Stomach (tissue), 9 donors: Measurements from ENCODE around the gene PLEKHA5. TPM values are rescaled to one million over a fixed set of nuclear protein-coding genes. Genes with fewer than 3 reads are reported as not detected.

Experiments used
- DNase-seq, 2 donors: peaks; one replicate each; pipeline versions ENCODE4 v3.0.0 to v3.0.0-alpha.2; 2013 to 2019
- H3K27ac ChIP-seq, 5 donors: fragments of 200-600 bp in 4 of 5; sonication (generic) in 4 of 5; one replicate each; pipeline ENCODE4 v1.5.1; 2013 to 2019; ENCODE audit warnings: mild to moderate bottlenecking in 1 of 5, moderate library complexity in 1 of 5
- H3K27me3 ChIP-seq, 3 donors: fragments of 200-600 bp; sonication (generic); one replicate each; pipeline ENCODE4 v1.5.1; 2017 to 2019; ENCODE audit warnings: mixed run types in 1 of 3
- H3K36me3 ChIP-seq, 4 donors: fragments of 200-600 bp; sonication (generic); 1 replicate in 3 of 4; 2 replicates in 1 of 4; pipeline ENCODE4 v1.5.1; 2016 to 2019
- H3K4me1 ChIP-seq, 4 donors: fragments of 200-600 bp; sonication (generic); one replicate each; pipeline ENCODE4 v1.5.1; 2016 to 2019
- H3K4me3 ChIP-seq, 4 donors: fragments of 200-600 bp; sonication (generic) in 3 of 4; one replicate each; pipeline ENCODE4 v1.5.1; 2016 to 2019; ENCODE audit warnings: mild to moderate bottlenecking in 1 of 4
- H3K9me3 ChIP-seq, 4 donors: fragments of 200-600 bp; sonication (generic); one replicate each; pipeline ENCODE4 v1.5.1; 2016 to 2019
- CTCF ChIP-seq, 7 experiments: fragments of 450-650 bp in 4 of 7; fragments of 200-600 bp in 3 of 7; sonication (generic) in 3 of 7; IDR thresholded peaks; one replicate each; pipeline ENCODE4 v1.5.1; 2016 to 2019; ENCODE audit warnings: antibody characterized with exemption in 7 of 7, control low read depth in 2 of 7, mild to moderate bottlenecking in 1 of 7
- EP300 ChIP-seq: sonication (generic); formaldehyde crosslinking; IDR thresholded peaks from one replicate; pipeline ENCODE4 v1.6.1; 2017; ENCODE audit warnings: antibody characterized with exemption
- POLR2A ChIP-seq, 4 donors: fragments of 450-650 bp; IDR thresholded peaks; one replicate each; pipeline ENCODE4 v1.6.1; 2016; ENCODE audit warnings: antibody characterized with exemption in 4 of 4, control low read depth in 2 of 4, mild to moderate bottlenecking in 1 of 4, moderate library complexity in 1 of 4
- POLR2AphosphoS5 ChIP-seq, 3 donors: sonication (generic); formaldehyde crosslinking; IDR thresholded peaks; one replicate each; pipeline ENCODE4 v1.6.1; 2016; ENCODE audit warnings: antibody characterized with exemption in 3 of 3
- WGBS, 5 donors: extraction: QIAGEN DNeasy Blood & Tissue Kit in 3 of 5; methylation state at CpG; one replicate each; pipeline versions ENCODE4 v1.1.5 to v1.1.7; 2013 to 2018; 5-methylcytosine and 5-hydroxymethylcytosine counted together
- intact Hi-C: fragments of 100-400 bp; cut with DNase I; formaldehyde crosslinking; loops from one replicate; pipeline ENCODE4 v1.15.1; 2023; ENCODE audit warnings: low total_unique reads
- polyA plus RNA-seq, 3 donors: library from polyadenylated mRNA; stranded (reverse); fragments of 200-250 nt; gene quantifications; one replicate each; pipeline ENCODE4 v1.2.3, GENCODE V29; 2013
- total RNA-seq, 5 donors: library from RNA; depleted of rRNA; stranded (reverse); fragments of >200 nt; gene quantifications; one replicate each; pipeline versions ENCODE4 v1.1.0 to v1.2.3, GENCODE V29; 2014 to 2016
- donor health status: healthy with polysubstance abuse.
- donor health status: Bipolar disorder and iron deficiency.
- donor health status: healthy.

The PLEKHA5 gene
- total and polyA plus RNA-seq, 8 donors, result 13.8 to 156 (median 36.6) TPM

GRCh38 chr12:19177754-19178153, 48.2 kb downstream of the PLEKHA5 start:
- Histone ChIP-seq H3K27me3 (no peaks in the 10 kb centered on the region), H3K36me3 (peaks cover 0 to 3% (median 0%) of the 10 kb centered on the region in 4 donors), H3K9me3 (no peaks in the 10 kb centered on the region), H3K27ac (no peak overlapping the region), H3K4me3 (no peak overlapping the region), H3K4me1 (peaks cover 0 to 38% (median 9%) of the 10 kb centered on the region in 4 donors)
- no peak for DNase-seq
- 45 to 70% (median 68%) methylated on average over 3 of the region's 3 CpGs for WGBS, 5 donors
- intact Hi-C loops, result no loop called here
- TF ChIP-seq POLR2A (IDR thresholded peaks at IDR 0.05) (no peak), CTCF (IDR thresholded peaks at IDR 0.05) (no peak), POLR2AphosphoS5 (IDR thresholded peaks at IDR 0.05) (peak in 1 of 3 donors; percentile 24)

- no peak for TF ChIP-seq POLR2A (IDR thresholded peaks at IDR 0.05)
- no peak for TF ChIP-seq EP300
- no peak for TF ChIP-seq POLR2AphosphoS5 (IDR thresholded peaks at IDR 0.05)
- TF ChIP-seq CTCF (IDR thresholded peaks at IDR 0.05), result no peak
- Histone ChIP-seq H3K27ac (no peak overlapping the region), H3K27me3 (no peaks in the 10 kb centered on the region), H3K36me3 (peaks cover 0 to 3% (median 0%) of the 10 kb centered on the region in 4 donors), H3K9me3 (no peaks in the 10 kb centered on the region), H3K4me1 (peaks cover 0 to 39% (median 12%) of the 10 kb centered on the region in 4 donors), H3K4me3 (no peak overlapping the region)
- intact Hi-C loops, result no loop called here
- 76 to 89% (median 84%) methylated on average over 4 of the region's 4 CpGs for WGBS, 5 donors
- DNase-seq, result no peak
These were observed 50.5 kb downstream of the PLEKHA5 start for GRCh38 chr12:19179986-19180385.

- Histone ChIP-seq H3K36me3 (no peaks in the 10 kb centered on the region), H3K9me3 (no peaks in the 10 kb centered on the region), H3K4me1 (peaks cover 0 to 57% (median 24%) of the 10 kb centered on the region in 4 donors), H3K4me3 (no peak overlapping the region), H3K27ac (no peak overlapping the region), H3K27me3 (no peaks in the 10 kb centered on the region)
- intact Hi-C loops, result no loop called here
- no peak for TF ChIP-seq POLR2AphosphoS5 (IDR thresholded peaks at IDR 0.05)
- no peak for TF ChIP-seq POLR2A (IDR thresholded peaks at IDR 0.05)
- no peak for TF ChIP-seq EP300
- TF ChIP-seq CTCF (IDR thresholded peaks at IDR 0.05), result no peak
- 84 to 88% (median 87%) methylated on average over 8 of the region's 8 CpGs for WGBS, 5 donors
- no peak for DNase-seq
These were observed 52.3 kb downstream of the PLEKHA5 start for GRCh38 chr12:19181666-19182426.

GRCh38 chr12:19183121-19183838, 53.7 kb downstream of the PLEKHA5 start:
- Histone ChIP-seq H3K9me3 (no peaks in the 10 kb centered on the region), H3K4me1 (peaks cover 5 to 60% (median 25%) of the 10 kb centered on the region in 4 donors), H3K36me3 (no peaks in the 10 kb centered on the region), H3K4me3 (no peak overlapping the region), H3K27me3 (no peaks in the 10 kb centered on the region), H3K27ac (no peak overlapping the region)
- no peak for TF ChIP-seq POLR2AphosphoS5 (IDR thresholded peaks at IDR 0.05)
- no peak for TF ChIP-seq POLR2A (IDR thresholded peaks at IDR 0.05)
- no peak for TF ChIP-seq EP300
- TF ChIP-seq CTCF (IDR thresholded peaks at IDR 0.05), result no peak
- intact Hi-C loops, result no loop called here
- DNase-seq, result no peak
- WGBS, 5 donors, result 90 to 97% (median 93%) methylated on average over 5 of the region's 5 CpGs
